GM11168 (cell line): ENCODE data around the gene AFF4.
"Not testable (repeated sequence)": the region's sequence is repeated elsewhere in the genome, so short reads cannot be mapped to it uniquely, and the experiment has no call there.

Source experiments
- in situ Hi-C: fragments of 300-500 bp; cut with MboI; formaldehyde crosslinking; loops from one replicate; pipeline ENCODE4 v1.12.0; 2022; ENCODE audit warnings: low sequenced_read_pairs; ENCODE audit not compliant: unreplicated experiment

Gene AFF4

GRCh38 chr5:132963171-132964104, at the start of gene AFF4:
TSS of gene AFF4 (minus strand) at chr5:132963634. CDS start at chr5:132937189, 26,445 bp downstream.
- in situ Hi-C loops = no loop called here

- in situ Hi-C loops = not testable (repeated sequence)
These were observed 45.0 kb upstream of the AFF4 start for GRCh38 chr5:133008455-133008854.

- in situ Hi-C loops = no loop called here
These were observed 43.2 kb upstream of the AFF4 start for GRCh38 chr5:133006653-133007052.

- in situ Hi-C loops = no loop called here
These were observed 35.8 kb upstream of the AFF4 start for GRCh38 chr5:132999246-132999645.

GRCh38 chr5:132998556-132998955, 35.1 kb upstream of the AFF4 start:
- in situ Hi-C loops = no loop called here

GRCh38 chr5:132996307-132996706, 32.9 kb upstream of the AFF4 start:
- in situ Hi-C loops = no loop called here

- in situ Hi-C loops = no loop called here
These were observed 24.3 kb upstream of the AFF4 start for GRCh38 chr5:132987531-132988408.

GRCh38 chr5:132982971-132983370, 19.5 kb upstream of the AFF4 start:
- in situ Hi-C loops = not testable (repeated sequence)

GRCh38 chr5:132981288-132981687, 17.9 kb upstream of the AFF4 start:
- in situ Hi-C loops = no loop called here

GRCh38 chr5:132979976-132980375, 16.5 kb upstream of the AFF4 start:
- in situ Hi-C loops = no loop called here

GRCh38 chr5:132979367-132979940, 16.0 kb upstream of the AFF4 start:
- in situ Hi-C loops = no loop called here

GRCh38 chr5:132976852-132977251, 13.4 kb upstream of the AFF4 start:
- in situ Hi-C loops = no loop called here

- in situ Hi-C loops = not testable (repeated sequence)
These were observed 9.0 kb upstream of the AFF4 start for GRCh38 chr5:132972436-132972828.

- in situ Hi-C loops = no loop called here
These were observed 8.3 kb upstream of the AFF4 start for GRCh38 chr5:132971483-132972435.

GRCh38 chr5:132965120-132965519, 1.7 kb upstream of the AFF4 start:
- in situ Hi-C loops = no loop called here

GRCh38 chr5:132962429-132963021, 909 bp downstream of the AFF4 start:
- in situ Hi-C loops = no loop called here

- in situ Hi-C loops = no loop called here
These were observed 1.5 kb downstream of the AFF4 start for GRCh38 chr5:132961887-132962286.

- in situ Hi-C loops = not testable (repeated sequence)
These were observed 2.2 kb downstream of the AFF4 start for GRCh38 chr5:132961123-132961815.
